Brain pericyte (primary cell): Measurements from ENCODE around the gene TRIM64.
"Not testable (repeated sequence)": the region's sequence is repeated elsewhere in the genome, so short reads cannot be mapped to it uniquely, and the experiment has no call there.

ENCODE experiments used
- DNase-seq: peaks from one replicate; pipeline ENCODE4 v3.0.0-alpha.2; 2012; ENCODE audit warnings: low read depth, low spot score

The TRIM64 gene

GRCh38 chr11:89965737-89966136 is at the start of gene TRIM64:
Gene TRIM64 (plus strand): TSS chr11:89966037. CDS start chr11:89968504, 2,467 bp downstream.
- not testable (repeated sequence) for DNase-seq

GRCh38 chr11:89922195-89922660 is 43.6 kb upstream of the TRIM64 start, which contains the start of gene TRIM49D1:
Gene TRIM49D1 (minus strand): TSS chr11:89922245. CDS start chr11:89917710, 4,535 bp downstream.
- DNase-seq, result no peak

DNA sequence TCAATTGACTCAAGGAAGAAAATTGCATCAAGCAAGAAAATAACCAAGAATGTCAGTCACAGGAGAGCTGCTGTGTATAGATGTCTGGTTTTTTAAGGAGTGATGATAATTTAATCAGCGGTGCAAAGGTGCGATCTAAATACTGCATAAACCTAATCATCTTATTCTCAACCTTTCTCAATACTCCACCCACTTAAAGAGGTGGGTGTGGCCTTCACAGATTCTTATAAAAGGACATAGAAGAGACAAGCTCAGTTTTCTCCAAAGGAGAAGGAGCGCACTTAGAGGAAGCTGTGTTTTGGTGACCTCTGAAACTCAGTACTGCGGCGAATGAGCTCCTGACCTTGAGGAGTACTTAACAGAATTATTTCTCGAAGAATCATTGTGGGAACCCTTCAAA is 42.1 kb upstream of the TRIM64 start, which contains the start of gene TRIM49D2:
Gene TRIM49D2 (plus strand): TSS at position 301 of the 400 bp plus-strand sequence. CDS start 2,698 bp downstream, outside the sequence.
- DNase-seq, result not testable (repeated sequence)

GRCh38 chr11:89960833-89961232 is 5.0 kb upstream of the TRIM64 start:
- not testable (repeated sequence) for DNase-seq
